Right atrium auricular region (tissue), 2 donors: ENCODE data around the gene KCNJ3. TPM values are rescaled to one million over a fixed set of nuclear protein-coding genes. Genes with fewer than 3 reads are reported as not detected.

ENCODE experiments used
- DNase-seq: peaks from one replicate; pipeline ENCODE4 v3.0.0-alpha.2; 2019; ENCODE audit warnings: low spot score
- H3K27ac ChIP-seq, 2 donors: fragments of 200-600 bp; sonication (generic); 1 replicate in 1 of 2; 2 replicates in 1 of 2; pipeline ENCODE4 v1.5.1; 2016 to 2019
- H3K27me3 ChIP-seq, 2 donors: fragments of 200-600 bp; sonication (generic); one replicate each; pipeline versions ENCODE4 v1.5.1 to v1.6.0; 2017 to 2019
- H3K36me3 ChIP-seq: fragments of 200-600 bp; sonication (generic); one replicate; pipeline ENCODE4 v1.5.1; 2016
- H3K4me1 ChIP-seq, 2 donors: fragments of 200-600 bp; sonication (generic); one replicate each; pipeline versions ENCODE4 v1.5.1 to v1.6.0; 2017 to 2019
- H3K4me3 ChIP-seq, 2 donors: fragments of 200-600 bp; sonication (generic); 1 replicate in 1 of 2; 2 replicates in 1 of 2; pipeline ENCODE4 v1.5.1; 2017 to 2019; ENCODE audit warnings: mild to moderate bottlenecking in 1 of 2, moderate library complexity in 1 of 2
- H3K9me3 ChIP-seq, 2 donors: fragments of 200-600 bp; sonication (generic); one replicate each; pipeline ENCODE4 v1.5.1; 2019
- CTCF ChIP-seq, 2 donors: fragments of 200-600 bp; sonication (generic); IDR thresholded peaks; one replicate each; pipeline ENCODE4 v1.5.1; 2019; ENCODE audit warnings: antibody characterized with exemption in 2 of 2
- total RNA-seq, 2 donors: library from RNA; depleted of rRNA; stranded (reverse); fragments of >200 nt; gene quantifications; one replicate each; pipeline ENCODE4 v1.1.0, GENCODE V29; 2016

Gene KCNJ3
- total RNA-seq, 2 donors from 2014 or later = 46.5 to 73.3 TPM

- Histone ChIP-seq H3K4me3 (no peak overlapping the region), H3K9me3 (no peaks in the 10 kb centered on the region), H3K36me3 (no peaks in the 10 kb centered on the region), H3K27ac (no peak overlapping the region), H3K4me1 (no peaks in the 10 kb centered on the region), H3K27me3 (no peaks in the 10 kb centered on the region)
- DNase-seq = no peak
- no peak for TF ChIP-seq CTCF (IDR thresholded peaks at IDR 0.05)
These were observed 177.5 kb downstream of the KCNJ3 start for GRCh38 chr2:154875999-154876398.

DNA sequence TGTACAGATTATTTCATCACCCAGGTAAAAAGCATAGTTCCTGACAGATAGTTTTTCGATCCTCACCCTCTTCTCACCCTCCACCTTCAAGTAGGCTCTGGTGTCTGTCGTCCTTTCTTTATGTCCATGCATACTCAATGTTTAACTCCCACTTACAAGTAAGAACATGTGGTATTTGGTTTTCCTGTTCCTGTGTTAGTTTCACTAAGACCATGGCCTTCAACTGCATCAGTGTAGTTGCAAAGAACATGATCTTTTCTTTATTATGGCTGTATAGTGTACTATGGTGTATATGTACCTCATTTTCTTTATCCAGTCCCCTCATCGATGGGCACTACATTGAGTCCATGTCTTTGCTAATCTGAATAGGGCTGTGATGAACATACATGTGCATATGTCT lies 184.2 kb downstream of the KCNJ3 start:
- H3K4me3 ChIP-seq = no peak overlapping the region
- H3K9me3 ChIP-seq = peaks cover 0 to under 1% of the 10 kb centered on the region in 2 donors
- TF ChIP-seq CTCF (IDR thresholded peaks at IDR 0.05) = no peak
- H3K27ac ChIP-seq = no peak overlapping the region
- H3K4me1 ChIP-seq = no peaks in the 10 kb centered on the region
- no peaks in the 10 kb centered on the region for H3K27me3 ChIP-seq
- no peaks in the 10 kb centered on the region for H3K36me3 ChIP-seq
- no peak for DNase-seq

DNA sequence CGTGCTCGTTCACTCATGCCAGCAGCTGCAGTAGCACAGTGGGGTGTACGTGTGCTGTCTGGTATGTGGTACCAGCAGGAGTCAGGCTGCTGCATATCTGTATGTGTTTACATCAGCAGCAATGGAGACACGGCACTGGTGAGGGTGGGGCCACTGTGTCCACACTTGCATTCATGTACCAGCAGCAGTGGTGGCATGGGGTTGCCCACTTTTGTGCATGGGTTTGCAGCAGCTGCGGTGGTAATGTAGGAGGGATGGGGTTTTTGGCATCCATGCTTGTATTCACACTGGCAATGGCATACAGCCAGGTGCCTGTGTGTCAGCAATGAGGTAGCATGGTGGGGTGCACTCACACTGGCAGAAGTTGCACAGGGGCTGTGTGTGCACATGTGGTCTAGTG lies 187.8 kb downstream of the KCNJ3 start:
- no peak for DNase-seq
- Histone ChIP-seq H3K36me3 (no peaks in the 10 kb centered on the region), H3K27me3 (no peaks in the 10 kb centered on the region), H3K27ac (no peak overlapping the region), H3K9me3 (peaks cover 0 to 5% of the 10 kb centered on the region in 2 donors), H3K4me3 (no peak overlapping the region), H3K4me1 (no peaks in the 10 kb centered on the region)
- no peak for TF ChIP-seq CTCF (IDR thresholded peaks at IDR 0.05)

DNA sequence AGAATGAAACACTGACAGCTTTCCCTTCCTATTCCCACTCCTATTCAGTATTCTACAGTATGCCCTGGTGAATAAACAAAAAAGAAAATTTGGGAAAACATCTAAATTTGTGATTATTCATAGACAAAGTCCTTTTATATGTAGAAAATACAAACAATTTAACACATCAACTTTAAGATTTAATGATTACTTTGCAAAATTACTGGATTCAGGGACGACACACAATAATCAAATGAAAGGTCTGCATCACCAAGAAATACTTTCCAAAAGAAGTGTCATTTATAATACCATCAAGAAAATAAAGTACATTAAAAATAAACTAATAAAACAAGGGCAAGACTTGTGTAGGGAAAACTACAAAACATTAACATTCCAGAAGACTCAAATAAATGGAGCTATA lies 199.8 kb downstream of the KCNJ3 start:
- TF ChIP-seq CTCF (IDR thresholded peaks at IDR 0.05) = no peak
- no peaks in the 10 kb centered on the region for H3K36me3 ChIP-seq
- no peak overlapping the region for H3K4me3 ChIP-seq
- H3K27me3 ChIP-seq = no peaks in the 10 kb centered on the region
- no peak overlapping the region for H3K27ac ChIP-seq
- no peak for DNase-seq
- H3K9me3 ChIP-seq = no peaks in the 10 kb centered on the region
- no peaks in the 10 kb centered on the region for H3K4me1 ChIP-seq

DNA sequence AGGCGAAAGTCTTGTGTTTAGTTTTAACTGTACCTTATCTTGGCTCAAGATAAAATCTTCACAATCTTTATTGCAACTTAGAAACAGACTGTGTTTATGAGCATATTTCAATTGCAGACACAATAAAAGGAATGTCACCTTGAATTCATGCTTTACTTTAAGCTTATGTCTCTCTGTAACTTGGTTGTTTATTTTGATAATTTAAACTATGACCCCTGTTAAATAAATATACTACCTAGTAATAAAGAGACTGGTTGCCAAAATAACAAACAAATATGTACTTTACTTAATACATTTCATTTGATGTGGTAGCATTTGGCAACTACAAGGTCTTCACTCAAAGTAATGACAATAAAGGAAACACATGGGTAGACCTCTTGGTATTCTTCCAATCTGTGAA lies 202.6 kb downstream of the KCNJ3 start:
- TF ChIP-seq CTCF (IDR thresholded peaks at IDR 0.05) = no peak
- Histone ChIP-seq H3K4me1 (no peaks in the 10 kb centered on the region), H3K36me3 (no peaks in the 10 kb centered on the region), H3K4me3 (no peak overlapping the region), H3K27ac (no peak overlapping the region), H3K9me3 (peaks cover 0 to under 1% of the 10 kb centered on the region in 2 donors), H3K27me3 (no peaks in the 10 kb centered on the region)
- no peak for DNase-seq
